ENCODE measurements around the gene RNF8.
"Not testable (repeated sequence)": the region's sequence is repeated elsewhere in the genome, so short reads cannot be mapped to it uniquely, and the experiment has no call there.

The RNF8 gene

GRCh38 chr6:37323580-37323979 lies 30.2 kb upstream of the RNF8 start:
- Histone ChIP-seq H3K27me3 (ENCODE audit: insufficient read depth, poor library complexity, severe bottlenecking) (no peaks in the 10 kb centered on the region), H3K27ac (replicated peaks) (no peak overlapping the region), H3K4me3 (replicated peaks; ENCODE audit: insufficient read depth, low read length) (no peak overlapping the region)
- DNase-seq (ENCODE audit: low read depth in 1 of 2, low spot score in 1 of 2) = no peak
- TF ChIP-seq GABPA (IDR thresholded peaks at IDR 0.05; ENCODE audit: low read depth) (no peak), SPI1 (IDR thresholded peaks at IDR 0.05; ENCODE audit: borderline replicate concordance, low read depth) (no peak), POLR2AphosphoS5 (IDR thresholded peaks at IDR 0.05; ENCODE audit: low read depth) (no peak)
- TF ChIP-seq, protein P1, sequence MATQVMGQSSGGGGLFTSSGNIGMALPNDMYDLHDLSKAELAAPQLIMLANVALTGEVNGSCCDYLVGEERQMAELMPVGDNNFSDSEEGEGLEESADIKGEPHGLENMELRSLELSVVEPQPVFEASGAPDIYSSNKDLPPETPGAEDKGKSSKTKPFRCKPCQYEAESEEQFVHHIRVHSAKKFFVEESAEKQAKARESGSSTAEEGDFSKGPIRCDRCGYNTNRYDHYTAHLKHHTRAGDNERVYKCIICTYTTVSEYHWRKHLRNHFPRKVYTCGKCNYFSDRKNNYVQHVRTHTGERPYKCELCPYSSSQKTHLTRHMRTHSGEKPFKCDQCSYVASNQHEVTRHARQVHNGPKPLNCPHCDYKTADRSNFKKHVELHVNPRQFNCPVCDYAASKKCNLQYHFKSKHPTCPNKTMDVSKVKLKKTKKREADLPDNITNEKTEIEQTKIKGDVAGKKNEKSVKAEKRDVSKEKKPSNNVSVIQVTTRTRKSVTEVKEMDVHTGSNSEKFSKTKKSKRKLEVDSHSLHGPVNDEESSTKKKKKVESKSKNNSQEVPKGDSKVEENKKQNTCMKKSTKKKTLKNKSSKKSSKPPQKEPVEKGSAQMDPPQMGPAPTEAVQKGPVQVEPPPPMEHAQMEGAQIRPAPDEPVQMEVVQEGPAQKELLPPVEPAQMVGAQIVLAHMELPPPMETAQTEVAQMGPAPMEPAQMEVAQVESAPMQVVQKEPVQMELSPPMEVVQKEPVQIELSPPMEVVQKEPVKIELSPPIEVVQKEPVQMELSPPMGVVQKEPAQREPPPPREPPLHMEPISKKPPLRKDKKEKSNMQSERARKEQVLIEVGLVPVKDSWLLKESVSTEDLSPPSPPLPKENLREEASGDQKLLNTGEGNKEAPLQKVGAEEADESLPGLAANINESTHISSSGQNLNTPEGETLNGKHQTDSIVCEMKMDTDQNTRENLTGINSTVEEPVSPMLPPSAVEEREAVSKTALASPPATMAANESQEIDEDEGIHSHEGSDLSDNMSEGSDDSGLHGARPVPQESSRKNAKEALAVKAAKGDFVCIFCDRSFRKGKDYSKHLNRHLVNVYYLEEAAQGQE (IDR thresholded peaks at IDR 0.05; ENCODE audit: insufficient replicate concordance, low read depth) = no peak
- TF ChIP-seq, protein P2, sequence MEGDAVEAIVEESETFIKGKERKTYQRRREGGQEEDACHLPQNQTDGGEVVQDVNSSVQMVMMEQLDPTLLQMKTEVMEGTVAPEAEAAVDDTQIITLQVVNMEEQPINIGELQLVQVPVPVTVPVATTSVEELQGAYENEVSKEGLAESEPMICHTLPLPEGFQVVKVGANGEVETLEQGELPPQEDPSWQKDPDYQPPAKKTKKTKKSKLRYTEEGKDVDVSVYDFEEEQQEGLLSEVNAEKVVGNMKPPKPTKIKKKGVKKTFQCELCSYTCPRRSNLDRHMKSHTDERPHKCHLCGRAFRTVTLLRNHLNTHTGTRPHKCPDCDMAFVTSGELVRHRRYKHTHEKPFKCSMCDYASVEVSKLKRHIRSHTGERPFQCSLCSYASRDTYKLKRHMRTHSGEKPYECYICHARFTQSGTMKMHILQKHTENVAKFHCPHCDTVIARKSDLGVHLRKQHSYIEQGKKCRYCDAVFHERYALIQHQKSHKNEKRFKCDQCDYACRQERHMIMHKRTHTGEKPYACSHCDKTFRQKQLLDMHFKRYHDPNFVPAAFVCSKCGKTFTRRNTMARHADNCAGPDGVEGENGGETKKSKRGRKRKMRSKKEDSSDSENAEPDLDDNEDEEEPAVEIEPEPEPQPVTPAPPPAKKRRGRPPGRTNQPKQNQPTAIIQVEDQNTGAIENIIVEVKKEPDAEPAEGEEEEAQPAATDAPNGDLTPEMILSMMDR (IDR thresholded peaks at IDR 0.05; ENCODE audit: insufficient read depth, low read length) = no peak

DNA sequence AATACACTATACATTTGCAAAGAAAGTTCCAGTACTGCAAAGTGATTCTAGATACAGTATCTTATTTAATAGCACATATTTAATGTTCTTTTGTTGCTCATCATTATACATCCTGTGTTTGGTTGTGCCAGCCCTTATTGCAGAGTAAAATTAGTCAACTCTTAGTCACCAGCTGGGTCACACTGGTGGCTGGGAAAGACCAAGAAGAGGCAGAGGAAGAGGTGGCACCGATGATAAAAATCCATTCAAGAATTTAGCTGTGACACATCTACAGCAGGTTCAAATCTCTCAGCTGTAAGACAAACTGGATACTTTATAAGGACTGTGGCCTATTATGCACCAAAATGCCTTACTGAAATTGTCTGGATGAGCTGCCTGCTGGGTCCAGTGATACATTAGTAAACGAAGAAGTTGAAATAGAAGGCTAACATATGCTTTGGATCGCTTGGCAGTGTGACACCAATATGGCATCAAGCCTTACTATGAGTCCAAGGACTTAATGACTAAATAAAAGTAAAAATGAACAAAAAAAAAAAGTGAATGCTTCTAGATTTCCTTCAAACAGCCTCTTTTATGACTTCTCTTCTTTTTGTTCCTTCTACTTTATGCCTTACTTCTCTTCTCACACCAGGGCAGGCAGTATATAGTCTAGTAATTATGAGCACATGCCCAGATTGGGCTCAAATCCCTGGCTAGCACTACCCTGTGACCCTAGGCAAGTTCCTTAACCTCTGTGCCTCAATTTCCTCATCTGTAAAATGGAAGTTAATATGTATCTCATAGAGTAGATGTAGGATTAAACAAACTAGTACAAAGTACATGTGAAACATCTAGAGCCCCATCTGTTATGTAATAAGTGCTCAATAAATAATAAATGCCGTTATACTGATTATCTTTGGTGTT lies 29.4 kb upstream of the RNF8 start:
- H3K4me3 ChIP-seq (replicated peaks; ENCODE audit: insufficient read depth, low read length) = no peak overlapping the region
- no peak overlapping the region for H3K27ac ChIP-seq (replicated peaks)
- no peaks in the 10 kb centered on the region for H3K27me3 ChIP-seq (ENCODE audit: insufficient read depth, poor library complexity, severe bottlenecking)
- no peak for DNase-seq (ENCODE audit: low read depth in 1 of 2, low spot score in 1 of 2)
- TF ChIP-seq, protein P1 (IDR thresholded peaks at IDR 0.05; ENCODE audit: insufficient replicate concordance, low read depth) = no peak
- TF ChIP-seq, protein P2 (IDR thresholded peaks at IDR 0.05; ENCODE audit: insufficient read depth, low read length) = no peak

DNA sequence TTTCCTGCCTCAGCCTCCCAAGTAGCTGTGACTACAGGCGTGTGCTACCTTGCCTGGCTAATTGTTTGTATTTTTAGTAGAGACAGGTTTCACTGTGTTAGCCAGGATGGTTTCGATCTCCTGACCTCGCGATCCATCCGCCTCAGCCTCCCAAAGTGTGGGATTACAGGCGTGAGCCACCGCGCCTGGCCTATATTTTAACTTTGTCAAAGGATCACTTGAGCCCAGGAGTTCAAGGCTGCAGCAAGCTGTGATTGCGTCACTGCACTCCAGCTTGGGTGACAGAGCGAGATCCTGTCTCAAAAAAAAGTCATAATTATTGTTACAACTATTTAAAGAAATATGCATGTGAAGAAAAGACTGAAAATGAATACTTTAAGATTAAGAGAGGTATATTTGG lies 23.4 kb upstream of the RNF8 start:
- DNase-seq (ENCODE audit: low read depth in 1 of 2, low spot score in 1 of 2); H3K27ac ChIP-seq (replicated peaks); H3K4me3 ChIP-seq (replicated peaks; ENCODE audit: insufficient read depth, low read length); H3K27me3 ChIP-seq (ENCODE audit: insufficient read depth, poor library complexity, severe bottlenecking): not testable (repeated sequence)

DNA sequence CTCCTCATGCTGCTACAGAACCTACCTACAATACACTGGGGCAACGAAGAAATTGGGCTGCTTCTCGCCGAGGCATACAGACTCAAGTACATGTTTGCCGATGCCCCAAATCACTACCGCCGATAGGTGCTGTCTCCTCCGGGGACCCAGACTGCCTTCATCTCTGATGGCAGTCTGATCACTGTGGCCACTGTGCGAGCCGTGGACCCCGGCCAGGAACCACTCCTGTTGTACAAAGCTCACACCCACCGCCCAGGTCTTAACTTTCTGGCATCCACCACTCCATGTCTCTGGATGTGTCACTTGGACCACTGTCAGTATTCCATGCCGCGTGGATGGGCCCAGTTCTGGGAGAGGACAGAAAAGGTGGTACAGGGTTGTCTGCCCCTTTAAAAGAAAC lies 22.7 kb upstream of the RNF8 start:
- Histone ChIP-seq H3K27ac (replicated peaks) (no peak overlapping the region), H3K4me3 (replicated peaks; ENCODE audit: insufficient read depth, low read length) (no peak overlapping the region), H3K27me3 (ENCODE audit: insufficient read depth, poor library complexity, severe bottlenecking) (no peaks in the 10 kb centered on the region)
- DNase-seq (ENCODE audit: low read depth in 1 of 2, low spot score in 1 of 2) = no peak
- TF ChIP-seq GABPA (IDR thresholded peaks at IDR 0.05; ENCODE audit: low read depth) = no peak

GRCh38 chr6:37332894-37333293 lies 20.9 kb upstream of the RNF8 start:
- DNase-seq (ENCODE audit: low read depth in 1 of 2, low spot score in 1 of 2) = no peak
- H3K27me3 ChIP-seq (ENCODE audit: insufficient read depth, poor library complexity, severe bottlenecking) = no peaks in the 10 kb centered on the region
- TF ChIP-seq, protein P2 (IDR thresholded peaks at IDR 0.05; ENCODE audit: insufficient read depth, low read length) = no peak
- TF ChIP-seq GABPA (IDR thresholded peaks at IDR 0.05; ENCODE audit: low read depth) (no peak), POLR2AphosphoS5 (IDR thresholded peaks at IDR 0.05; ENCODE audit: low read depth) (no peak), SPI1 (IDR thresholded peaks at IDR 0.05; ENCODE audit: borderline replicate concordance, low read depth) (no peak)
- TF ChIP-seq, protein P1 (IDR thresholded peaks at IDR 0.05; ENCODE audit: insufficient replicate concordance, low read depth) = no peak
- no peak overlapping the region for H3K4me3 ChIP-seq (replicated peaks; ENCODE audit: insufficient read depth, low read length)
- no peak overlapping the region for H3K27ac ChIP-seq (replicated peaks)
